Glutamatergic neuron (in vitro differentiated cells): ENCODE results near the gene MED26. TPM values are rescaled to one million over a fixed set of nuclear protein-coding genes. Genes with fewer than 3 reads are reported as not detected.
A peak's percentile ranks its signal among the peaks of the same experiment; 100 is the strongest.

Experiments used
- DNase-seq: peaks from one replicate; pipeline ENCODE4 v3.0.0; 2022
- H3K27ac Mint-ChIP-seq: one replicate; pipeline ENCODE4 v1.8.0; 2020; ENCODE audit warnings: mild to moderate bottlenecking, mixed read lengths, inconsistent platforms; ENCODE audit not compliant: unreplicated experiment
- H3K27me3 Mint-ChIP-seq: one replicate; pipeline ENCODE4 v1.8.0; 2020; ENCODE audit warnings: mild to moderate bottlenecking, moderate library complexity, mixed read lengths, inconsistent platforms; ENCODE audit not compliant: unreplicated experiment
- H3K36me3 Mint-ChIP-seq: one replicate; pipeline ENCODE4 v1.8.0; 2020; ENCODE audit warnings: mild to moderate bottlenecking, mixed read lengths, inconsistent platforms; ENCODE audit not compliant: unreplicated experiment
- H3K4me1 Mint-ChIP-seq: one replicate; pipeline ENCODE4 v1.8.0; 2020; ENCODE audit warnings: mild to moderate bottlenecking, low read depth, mixed read lengths, inconsistent platforms; ENCODE audit not compliant: unreplicated experiment
- H3K4me3 Mint-ChIP-seq: one replicate; pipeline ENCODE4 v1.8.0; 2020; ENCODE audit warnings: mild to moderate bottlenecking, mixed read lengths, inconsistent platforms; ENCODE audit not compliant: unreplicated experiment
- H3K9me3 Mint-ChIP-seq: one replicate; pipeline ENCODE4 v1.8.0; 2020; ENCODE audit warnings: mild to moderate bottlenecking, moderate library complexity, mixed read lengths, inconsistent platforms; ENCODE audit not compliant: unreplicated experiment
- total RNA-seq: library from RNA; stranded (reverse); fragmentation: NEBNext Ultra II Directional; extraction: Animal tissue kit (Norgen Biotek cat#: 25700); gene quantifications from one replicate; pipeline ENCODE4 v1.2.1, GENCODE V29; 2021; ENCODE audit not compliant: unreplicated experiment
- TF ChIP-seq, protein P1 (sequence below): fragments of 200-600 bp; sonication (generic); IDR thresholded peaks from one replicate; pipeline ENCODE4 v1.5.0; 2021; ENCODE audit not compliant: partially characterized antibody, unreplicated experiment

MED26 gene
- total RNA-seq, 1 donor from 2014 or later: 9.8 TPM

DNA sequence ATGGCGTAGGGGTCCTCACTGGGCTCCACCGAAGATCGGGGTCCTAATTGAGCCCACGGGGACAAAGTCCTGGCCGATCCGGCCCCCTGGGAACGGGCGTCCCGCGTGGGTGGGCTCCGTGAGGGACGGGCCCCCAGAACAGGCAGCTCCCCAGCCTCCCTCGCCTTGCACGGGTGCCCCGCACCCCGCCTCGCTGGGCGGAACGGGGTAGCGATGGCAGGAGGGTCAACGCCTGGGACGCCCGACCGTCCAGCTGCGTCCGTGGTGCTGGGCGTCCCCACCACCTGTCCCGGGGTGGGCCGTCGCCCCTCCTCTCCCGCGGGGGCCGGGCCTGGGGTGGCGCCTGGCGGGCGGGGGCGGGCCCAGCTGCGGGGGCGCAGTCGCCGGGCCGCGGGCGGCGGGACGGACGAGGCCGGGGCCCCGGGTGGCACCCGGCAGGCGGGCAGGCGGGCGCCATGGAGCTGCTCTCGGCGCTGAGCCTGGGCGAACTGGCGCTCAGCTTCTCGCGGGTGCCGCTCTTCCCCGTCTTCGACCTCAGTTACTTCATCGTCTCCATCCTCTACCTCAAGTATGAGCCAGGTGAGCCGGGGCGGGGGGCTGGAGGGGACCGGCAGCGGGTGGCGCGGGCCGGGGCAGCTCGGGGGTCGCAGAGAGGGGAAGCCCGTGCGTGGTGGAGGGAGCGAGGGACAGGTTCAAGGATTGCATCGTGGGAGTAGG is 32.9 kb upstream of the MED26 start, which contains the start of gene TMEM38A:
TSS of gene TMEM38A (plus strand) at position 377 of the 717 bp plus-strand sequence. CDS start at position 456, 79 bp downstream.
- Mint-ChIP-seq H3K9me3 (peaks cover 9% of the 10 kb centered on the region), H3K27ac (peak within 1 kb of the TSS; percentile 97), H3K36me3 (no peaks in the 10 kb centered on the region), H3K4me3 (peak within 1 kb of the TSS; percentile 97), H3K27me3 (peaks cover 6% of the 10 kb centered on the region), H3K4me1 (peaks cover 12% of the 10 kb centered on the region)
- peak; percentile 54 for DNase-seq
- TF ChIP-seq, protein P1, sequence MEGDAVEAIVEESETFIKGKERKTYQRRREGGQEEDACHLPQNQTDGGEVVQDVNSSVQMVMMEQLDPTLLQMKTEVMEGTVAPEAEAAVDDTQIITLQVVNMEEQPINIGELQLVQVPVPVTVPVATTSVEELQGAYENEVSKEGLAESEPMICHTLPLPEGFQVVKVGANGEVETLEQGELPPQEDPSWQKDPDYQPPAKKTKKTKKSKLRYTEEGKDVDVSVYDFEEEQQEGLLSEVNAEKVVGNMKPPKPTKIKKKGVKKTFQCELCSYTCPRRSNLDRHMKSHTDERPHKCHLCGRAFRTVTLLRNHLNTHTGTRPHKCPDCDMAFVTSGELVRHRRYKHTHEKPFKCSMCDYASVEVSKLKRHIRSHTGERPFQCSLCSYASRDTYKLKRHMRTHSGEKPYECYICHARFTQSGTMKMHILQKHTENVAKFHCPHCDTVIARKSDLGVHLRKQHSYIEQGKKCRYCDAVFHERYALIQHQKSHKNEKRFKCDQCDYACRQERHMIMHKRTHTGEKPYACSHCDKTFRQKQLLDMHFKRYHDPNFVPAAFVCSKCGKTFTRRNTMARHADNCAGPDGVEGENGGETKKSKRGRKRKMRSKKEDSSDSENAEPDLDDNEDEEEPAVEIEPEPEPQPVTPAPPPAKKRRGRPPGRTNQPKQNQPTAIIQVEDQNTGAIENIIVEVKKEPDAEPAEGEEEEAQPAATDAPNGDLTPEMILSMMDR: no peak

DNA sequence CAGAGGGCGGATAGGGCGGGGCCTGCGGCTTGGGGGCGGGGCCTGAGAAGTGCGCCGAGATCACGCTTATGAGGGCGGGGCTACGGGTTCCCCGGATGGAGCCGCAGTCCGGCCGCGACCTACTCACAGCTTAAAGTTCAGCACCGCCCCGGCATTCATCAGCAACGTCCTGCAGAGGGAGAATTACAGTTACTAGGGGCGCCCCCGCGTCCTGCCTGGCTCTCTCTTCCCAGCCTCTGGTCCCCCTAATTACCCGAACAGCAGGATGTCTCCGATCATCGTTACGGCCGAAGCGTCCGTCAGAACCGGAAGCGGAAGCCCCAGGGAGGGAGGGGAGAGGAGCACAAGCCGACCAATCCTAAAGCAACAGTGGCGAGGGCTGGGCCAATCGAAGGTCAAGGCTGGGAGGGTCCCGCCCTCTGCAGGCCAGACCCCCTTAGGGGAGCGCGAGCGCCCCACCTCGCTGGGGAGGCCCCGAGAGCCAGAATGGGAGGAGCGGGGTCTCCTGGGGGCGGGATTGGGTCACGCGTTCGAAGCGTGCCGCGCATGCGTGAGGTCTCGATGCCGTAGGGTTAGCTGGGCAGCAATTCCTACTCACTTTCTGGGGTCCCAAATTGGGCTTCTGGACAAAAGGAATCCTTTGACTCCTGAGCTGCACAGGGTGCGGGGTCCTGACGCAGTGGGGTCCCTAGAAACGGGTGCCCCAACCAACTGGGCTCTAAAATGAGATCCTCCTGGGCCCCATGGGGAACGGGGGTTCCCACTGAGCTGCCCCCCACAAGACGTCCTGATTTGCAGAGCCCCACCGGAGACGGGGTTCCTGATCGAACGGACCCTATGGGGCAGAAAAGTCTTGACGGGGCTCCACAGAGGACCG is 32.1 kb upstream of the MED26 start, which contains the start of gene SMIM7:
TSS of gene SMIM7 (minus strand) at position 313 of the 877 bp plus-strand sequence. CDS start at position 279, 34 bp downstream.
- peaks cover 9% of the 10 kb centered on the region for H3K9me3 Mint-ChIP-seq
- H3K36me3 Mint-ChIP-seq: no peaks in the 10 kb centered on the region
- peaks cover 12% of the 10 kb centered on the region for H3K4me1 Mint-ChIP-seq
- peak within 1 kb of the TSS; percentile 97 for H3K4me3 Mint-ChIP-seq
- H3K27me3 Mint-ChIP-seq: peaks cover 6% of the 10 kb centered on the region
- peak within 1 kb of the TSS; percentile 97 for H3K27ac Mint-ChIP-seq
- TF ChIP-seq, protein P1: peak; percentile 10
- peak; percentile 99 for DNase-seq

DNA sequence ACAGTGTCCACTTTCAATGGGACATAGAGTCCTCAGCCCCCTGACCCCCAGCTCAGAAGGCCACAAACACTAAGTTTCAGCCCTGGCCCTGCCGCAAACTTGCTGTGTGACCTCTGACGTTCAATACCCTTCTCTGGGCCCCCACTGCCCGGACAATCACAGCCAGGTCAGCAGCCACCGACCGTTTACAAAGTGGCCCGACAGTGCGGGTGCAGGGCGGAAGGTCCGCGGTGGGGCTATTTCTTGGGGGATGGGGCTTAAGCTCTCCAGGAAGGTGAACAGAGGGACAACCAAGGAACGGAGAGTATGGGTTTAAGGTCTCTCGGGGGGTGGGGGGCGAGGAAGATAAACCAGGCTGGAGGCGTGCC is 31.4 kb upstream of the MED26 start:
- TF ChIP-seq, protein P1: no peak
- peak overlapping the region; percentile 97 for H3K4me3 Mint-ChIP-seq

DNA sequence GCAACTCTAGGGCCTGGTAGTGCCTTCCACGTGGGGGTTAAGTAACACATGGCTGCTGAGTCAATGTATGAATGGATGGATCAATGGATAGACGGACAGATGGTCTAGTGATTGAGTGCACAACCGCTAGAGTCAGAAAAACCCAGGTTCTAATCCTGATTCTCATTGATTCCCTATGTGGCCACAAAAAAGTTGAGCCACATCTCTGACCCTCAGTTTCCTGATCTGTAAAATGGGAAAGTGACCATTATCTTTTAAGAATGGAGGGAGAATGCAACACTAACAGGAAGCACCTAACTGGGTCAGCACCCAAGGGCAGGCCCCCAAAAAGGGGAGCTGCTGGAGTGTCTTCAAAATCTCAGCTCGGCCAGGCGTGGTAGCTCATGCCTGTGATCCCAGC is 29.4 kb upstream of the MED26 start:
- peaks cover 4% of the 10 kb centered on the region for H3K36me3 Mint-ChIP-seq
- peaks cover 12% of the 10 kb centered on the region for H3K4me1 Mint-ChIP-seq
- TF ChIP-seq, protein P1: no peak
- peaks cover 6% of the 10 kb centered on the region for H3K27me3 Mint-ChIP-seq
- peak overlapping the region; percentile 57 for H3K4me3 Mint-ChIP-seq
- peaks cover 9% of the 10 kb centered on the region for H3K9me3 Mint-ChIP-seq
- peak overlapping the region; percentile 80 for H3K27ac Mint-ChIP-seq
- no peak for DNase-seq

More for the DNA sequence above, 31.4 kb upstream of the MED26 start:
- H3K36me3 Mint-ChIP-seq: no peaks in the 10 kb centered on the region
- peaks cover 6% of the 10 kb centered on the region for H3K27me3 Mint-ChIP-seq
- DNase-seq: no peak
- H3K4me1 Mint-ChIP-seq: peaks cover 12% of the 10 kb centered on the region
- peaks cover 9% of the 10 kb centered on the region for H3K9me3 Mint-ChIP-seq
- H3K27ac Mint-ChIP-seq: peak overlapping the region; percentile 97
